OCI-LY7 (cell line): ENCODE results near the gene ELK3. TPM values are rescaled to one million over a fixed set of nuclear protein-coding genes. Genes with fewer than 3 reads are reported as not detected.

ENCODE experiments used
- BruUV-seq: library from RNA; stranded (reverse); fragments of 400-500 nt; replicated peaks from 2 replicates; lab custom pipeline; 2021; lab: Mats Ljungman, UMichigan
- CTCF ChIA-PET: fragments of 300-600 bp; sonication (Branson Sonifier 250); formaldehyde crosslinking; loops from one replicate; lab custom pipeline; 2022; ENCODE audit warnings: antibody characterized with exemption; ENCODE audit not compliant: unreplicated experiment; lab: Charles Lee
- POLR2A ChIA-PET: fragments of 300-600 bp; sonication (Branson Sonifier 250); formaldehyde crosslinking; loops from one replicate; lab custom pipeline; 2022; ENCODE audit warnings: antibody characterized with exemption; lab: Charles Lee
- DNase-seq: peaks from one replicate; pipeline ENCODE4 v3.0.0-alpha.2; 2015; ENCODE audit warnings: low spot score
- H2AFZ ChIP-seq: fragments of 200-600 bp; sonication (generic), shearing (Covaris generic); 2 replicates; pipeline ENCODE4 v1.6.1; 2014; ENCODE audit warnings: mild to moderate bottlenecking, antibody characterized with exemption, low read length, moderate library complexity
- H3K27ac ChIP-seq: fragments of 200-600 bp; sonication (generic); 2 replicates; pipeline ENCODE4 v1.5.1; 2014; ENCODE audit warnings: mixed run types, low read depth, mild to moderate bottlenecking, moderate library complexity, low read length, inconsistent platforms; ENCODE audit not compliant: poor library complexity, severe bottlenecking
- H3K36me3 ChIP-seq: fragments of 200-600 bp; sonication (generic); 2 replicates; pipeline ENCODE4 v1.6.1; 2014; ENCODE audit warnings: mild to moderate bottlenecking, antibody characterized with exemption, low read length, moderate library complexity, mixed read lengths; ENCODE audit not compliant: insufficient read depth
- H3K4me1 ChIP-seq: fragments of 200-600 bp; sonication (generic); 2 replicates; pipeline ENCODE4 v1.5.1; 2014; ENCODE audit warnings: mild to moderate bottlenecking, low read length; ENCODE audit not compliant: insufficient read depth, poor library complexity, severe bottlenecking
- H3K4me2 ChIP-seq: fragments of 200-600 bp; sonication (generic); 2 replicates; pipeline ENCODE4 v1.6.1; 2014; ENCODE audit warnings: mild to moderate bottlenecking, low read length
- H3K4me3 ChIP-seq: fragments of 200-600 bp; sonication (generic); 2 replicates; pipeline ENCODE4 v1.5.1; 2014; ENCODE audit warnings: mild to moderate bottlenecking, low read depth, low read length; ENCODE audit not compliant: poor library complexity, severe bottlenecking
- H3K79me2 ChIP-seq: fragments of 200-600 bp; sonication (generic); 2 replicates; pipeline ENCODE4 v1.6.1; 2016; ENCODE audit warnings: low read depth, mild to moderate bottlenecking, low read length, moderate library complexity, mixed read lengths; ENCODE audit not compliant: insufficient read depth
- H3K9me2 ChIP-seq: fragments of 200-600 bp; sonication (generic); 2 replicates; pipeline ENCODE4 v1.6.1; 2016; ENCODE audit warnings: mild to moderate bottlenecking, low read length, mixed read lengths; ENCODE audit not compliant: insufficient read depth
- H3K9me3 ChIP-seq: fragments of 200-600 bp; sonication (generic); 2 replicates; pipeline ENCODE4 v1.6.1; 2014; ENCODE audit warnings: mild to moderate bottlenecking, mixed run types, low read length, mixed read lengths
- H4K20me1 ChIP-seq: fragments of 200-600 bp; sonication (generic); 2 replicates; pipeline ENCODE4 v1.6.1; 2014; ENCODE audit warnings: mild to moderate bottlenecking, antibody characterized with exemption, low read length, moderate library complexity, mixed read lengths; ENCODE audit not compliant: insufficient read depth
- CTCF ChIP-seq: fragments of 200-600 bp; sonication (generic); conservative IDR thresholded peaks from 2 replicates; pipeline ENCODE4 v1.5.1; 2014; ENCODE audit warnings: mild to moderate bottlenecking, antibody characterized with exemption, low read length, moderate library complexity, mixed read lengths
- EZH2phosphoT487 ChIP-seq: fragments of 200-600 bp; sonication (generic); IDR thresholded peaks from 2 replicates; pipeline ENCODE4 v1.6.1; 2018; ENCODE audit warnings: low read depth, borderline replicate concordance, mild to moderate bottlenecking, mixed run types, antibody characterized with exemption, low read length, moderate library complexity, mixed read lengths
- intact Hi-C: fragments of 100-400 bp; cut with micrococcal nuclease; formaldehyde crosslinking; loops from one replicate; pipeline ENCODE4 v1.10.0; 2022; ENCODE audit not compliant: unreplicated experiment
- total RNA-seq, 2 experiments: library from RNA; depleted of rRNA in 1 of 2; stranded (reverse); fragments of >200 nt in 1 of 2; shearing (Covaris generic) in 1 of 2; gene quantifications; 2 replicates each; pipeline ENCODE4 v1.2.3, GENCODE V29; 2014 to 2022

The ELK3 gene
- total RNA-seq, 2 experiments from 2014 or later = 1.9 to 4.2 TPM

DNA sequence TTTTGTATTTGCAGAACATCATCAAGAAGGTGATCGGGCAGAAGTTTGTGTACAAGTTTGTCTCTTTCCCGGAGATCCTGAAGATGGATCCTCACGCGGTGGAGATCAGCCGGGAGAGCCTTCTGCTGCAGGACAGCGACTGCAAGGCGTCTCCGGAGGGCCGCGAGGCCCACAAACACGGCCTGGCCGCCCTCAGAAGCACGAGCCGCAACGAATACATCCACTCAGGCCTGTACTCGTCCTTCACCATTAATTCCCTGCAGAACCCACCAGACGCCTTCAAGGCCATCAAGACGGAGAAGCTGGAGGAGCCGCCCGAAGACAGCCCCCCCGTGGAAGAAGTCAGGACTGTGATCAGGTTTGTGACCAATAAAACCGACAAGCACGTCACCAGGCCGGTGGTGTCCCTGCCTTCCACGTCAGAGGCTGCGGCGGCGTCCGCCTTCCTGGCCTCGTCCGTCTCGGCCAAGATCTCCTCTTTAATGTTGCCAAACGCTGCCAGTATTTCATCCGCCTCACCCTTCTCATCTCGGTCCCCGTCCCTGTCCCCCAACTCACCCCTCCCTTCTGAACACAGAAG, 52.8 kb downstream of the ELK3 start:
- no peaks in the 10 kb centered on the region for H3K4me1 ChIP-seq
- H3K27ac ChIP-seq = no peak overlapping the region
- H4K20me1 ChIP-seq = no peaks in the 10 kb centered on the region
- H2AFZ ChIP-seq = no peak overlapping the region
- no peak for DNase-seq
- intact Hi-C loops = no loop called here
- H3K4me3 ChIP-seq = no peak overlapping the region
- CTCF ChIA-PET = no interaction called here
- H3K36me3 ChIP-seq = no peaks in the 10 kb centered on the region
- H3K9me3 ChIP-seq = no peaks in the 10 kb centered on the region
- BruUV-seq = no TSS peak
- H3K79me2 ChIP-seq = no peaks in the 10 kb centered on the region
- POLR2A ChIA-PET = no interaction called here
- H3K9me2 ChIP-seq = no peaks in the 10 kb centered on the region
- TF ChIP-seq EZH2phosphoT487 = no peak
- no peak for TF ChIP-seq CTCF
- H3K4me2 ChIP-seq = no peak overlapping the region

DNA sequence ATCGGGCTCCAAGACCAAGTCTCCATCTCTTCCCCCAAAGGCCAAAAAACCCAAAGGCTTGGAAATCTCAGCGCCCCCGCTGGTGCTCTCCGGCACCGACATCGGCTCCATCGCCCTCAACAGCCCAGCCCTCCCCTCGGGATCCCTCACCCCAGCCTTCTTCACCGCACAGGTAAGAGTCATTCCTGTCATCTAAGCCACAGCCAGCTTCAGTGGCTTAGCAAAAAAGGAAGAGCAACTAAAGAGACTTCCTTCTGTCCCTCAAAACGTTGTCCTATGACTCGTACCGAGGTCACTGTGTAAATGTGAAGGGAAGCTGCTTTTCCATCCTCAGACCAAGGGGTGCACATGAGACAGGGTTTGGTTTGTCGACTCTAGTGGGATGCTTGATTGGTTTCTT, 53.4 kb downstream of the ELK3 start:
- Histone ChIP-seq H3K79me2 (no peaks in the 10 kb centered on the region), H3K36me3 (no peaks in the 10 kb centered on the region), H3K4me1 (no peaks in the 10 kb centered on the region), H3K4me2 (no peak overlapping the region), H3K4me3 (no peak overlapping the region), H4K20me1 (no peaks in the 10 kb centered on the region), H3K27ac (no peak overlapping the region), H3K9me3 (no peaks in the 10 kb centered on the region), H2AFZ (no peak overlapping the region), H3K9me2 (no peaks in the 10 kb centered on the region)
- intact Hi-C loops = no loop called here
- ChIA-PET CTCF (no interaction called here), POLR2A (no interaction called here)
- no TSS peak for BruUV-seq
- TF ChIP-seq EZH2phosphoT487 (no peak), CTCF (no peak)
- DNase-seq = no peak

GRCh38 chr12:96248136-96248931, 54.2 kb downstream of the ELK3 start:
- H3K79me2 ChIP-seq = no peaks in the 10 kb centered on the region
- H3K9me2 ChIP-seq = no peaks in the 10 kb centered on the region
- H3K36me3 ChIP-seq = no peaks in the 10 kb centered on the region
- no peak overlapping the region for H2AFZ ChIP-seq
- DNase-seq = no peak
- CTCF ChIA-PET = no interaction called here
- H3K4me3 ChIP-seq = no peak overlapping the region
- no peaks in the 10 kb centered on the region for H3K4me1 ChIP-seq
- no peak overlapping the region for H3K27ac ChIP-seq
- POLR2A ChIA-PET = interaction anchor here (0.5 kb wide), 1 partner anchor 185 kb away, joined by 3 read pairs; no protein-coding TSS in a partner anchor
- no peak for TF ChIP-seq CTCF
- TF ChIP-seq EZH2phosphoT487 = no peak
- no peak overlapping the region for H3K4me2 ChIP-seq
- no TSS peak for BruUV-seq
- intact Hi-C loops = no loop called here
- H4K20me1 ChIP-seq = no peaks in the 10 kb centered on the region
- H3K9me3 ChIP-seq = no peaks in the 10 kb centered on the region
